T-helper 22 cell (primary cell): ENCODE measurements around the gene SLC36A2.

ENCODE experiments used
- DNase-seq: peaks from one replicate; pipeline ENCODE4 v3.0.0-alpha.2; 2020; ENCODE audit warnings: low read depth

The SLC36A2 gene

GRCh38 chr5:151283120-151283825 lies 64.1 kb downstream of the SLC36A2 start:
- DNase-seq = no peak

- no peak for DNase-seq
These were observed 66.2 kb downstream of the SLC36A2 start for GRCh38 chr5:151281001-151281639.

- DNase-seq = no peak
These were observed 66.9 kb downstream of the SLC36A2 start for GRCh38 chr5:151280443-151280842.

- no peak for DNase-seq
These were observed 68.5 kb downstream of the SLC36A2 start for GRCh38 chr5:151278845-151279244.

GRCh38 chr5:151275803-151276202 lies 71.6 kb downstream of the SLC36A2 start:
- no peak for DNase-seq

- DNase-seq = no peak
These were observed 72.7 kb downstream of the SLC36A2 start for GRCh38 chr5:151274666-151275065.

GRCh38 chr5:151271336-151271735 lies 76.0 kb downstream of the SLC36A2 start:
- DNase-seq = no peak

- DNase-seq = no peak
These were observed 76.8 kb downstream of the SLC36A2 start for GRCh38 chr5:151270599-151270998.

- DNase-seq = no peak
These were observed 79.7 kb downstream of the SLC36A2 start for GRCh38 chr5:151267491-151268260.
